ENCODE data around the gene SMDT1.

The SMDT1 gene, protein sequence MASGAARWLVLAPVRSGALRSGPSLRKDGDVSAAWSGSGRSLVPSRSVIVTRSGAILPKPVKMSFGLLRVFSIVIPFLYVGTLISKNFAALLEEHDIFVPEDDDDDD

DNA sequence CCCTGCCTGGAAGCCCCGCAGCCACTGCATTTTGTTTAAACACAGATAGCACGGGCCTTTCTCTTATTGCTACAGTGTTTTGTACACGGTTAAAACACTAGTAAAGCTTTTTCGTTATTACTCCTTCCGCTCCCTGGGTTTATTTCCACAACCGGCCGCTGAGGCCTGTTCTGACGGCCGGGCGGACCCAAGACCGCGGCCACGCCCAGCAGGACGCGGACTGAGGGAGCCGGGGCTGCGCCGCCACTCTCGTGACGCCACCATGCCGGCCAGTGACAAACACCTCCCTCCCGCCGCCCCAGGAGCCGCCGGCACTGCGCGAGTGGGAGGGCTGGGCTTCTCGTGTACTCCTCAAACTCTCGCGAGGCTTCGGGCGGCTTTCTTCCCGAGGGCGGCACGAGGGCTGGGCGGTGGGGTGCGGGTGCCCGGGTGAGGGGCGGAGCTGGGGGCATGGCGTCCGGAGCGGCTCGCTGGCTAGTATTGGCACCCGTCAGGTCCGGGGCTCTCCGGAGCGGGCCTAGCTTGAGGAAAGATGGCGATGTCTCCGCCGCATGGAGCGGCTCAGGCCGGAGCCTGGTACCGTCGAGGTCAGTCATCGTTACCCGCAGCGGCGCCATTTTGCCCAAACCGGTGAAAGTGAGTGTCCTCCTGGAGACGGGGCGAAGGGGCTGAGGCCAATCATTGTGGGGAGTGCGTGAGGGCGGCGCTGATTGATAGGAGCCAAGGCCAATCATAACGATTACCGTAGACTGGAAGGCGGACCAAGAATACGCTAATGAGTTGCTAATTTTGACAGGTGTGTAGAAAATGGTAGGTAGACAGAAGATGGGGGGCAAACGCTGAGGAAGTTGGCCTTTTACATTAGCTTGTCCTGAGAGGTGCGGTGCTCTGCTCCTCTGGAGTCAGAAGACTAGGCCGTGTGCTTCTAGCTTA lies at the start of gene SMDT1:
Gene SMDT1, plus strand, starts transcription at position 382 of the 933 bp plus-strand sequence. Its CDS starts 69 bp downstream, at position 451.
- DNase-seq: peak; percentile 99

DNA sequence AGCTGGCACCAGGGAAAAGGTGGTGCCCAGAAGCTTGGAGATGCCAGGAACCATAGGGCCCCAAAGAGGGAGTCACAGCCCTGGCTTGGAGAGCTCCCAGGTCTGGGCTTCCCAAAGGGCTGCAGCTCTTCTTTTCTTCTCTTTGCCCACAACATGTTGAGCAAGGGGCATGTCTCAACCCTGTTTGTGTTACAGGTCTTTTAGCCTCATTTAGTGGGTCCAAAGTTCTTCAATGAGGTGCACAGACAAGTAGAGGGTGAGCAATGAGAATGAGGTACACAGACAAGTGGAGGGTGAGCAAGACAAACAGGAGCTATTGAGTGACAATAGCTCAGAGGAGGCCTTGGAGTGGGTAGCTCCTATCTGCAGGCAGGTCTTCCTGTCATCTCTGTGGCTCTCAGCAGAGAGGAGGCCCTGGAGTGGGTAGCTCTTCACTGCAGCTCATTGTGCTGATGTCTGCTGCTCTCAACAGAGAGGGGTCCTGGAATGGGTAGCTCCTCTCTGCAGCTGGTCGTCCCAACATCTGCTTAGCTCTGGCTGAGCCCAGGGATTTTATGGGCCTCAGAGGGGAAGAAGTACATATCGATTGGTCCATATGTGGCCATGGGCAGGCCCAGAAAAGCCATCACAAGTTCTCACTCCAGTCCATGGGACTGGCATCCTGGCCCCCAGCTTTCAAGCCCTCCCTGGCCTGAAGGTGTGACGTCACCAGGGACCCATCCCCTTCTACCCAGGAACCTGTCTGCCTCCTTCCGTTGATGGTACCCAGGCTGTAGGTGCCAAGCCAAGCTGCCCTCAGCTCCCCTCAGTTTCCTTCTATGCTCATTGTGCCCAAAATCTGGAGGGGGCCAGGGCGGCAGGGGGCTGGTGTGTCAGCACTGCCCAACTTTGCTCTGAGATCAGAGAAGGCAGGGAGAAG lies 46.0 kb upstream of the SMDT1 start:
- DNase-seq: no peak

DNA sequence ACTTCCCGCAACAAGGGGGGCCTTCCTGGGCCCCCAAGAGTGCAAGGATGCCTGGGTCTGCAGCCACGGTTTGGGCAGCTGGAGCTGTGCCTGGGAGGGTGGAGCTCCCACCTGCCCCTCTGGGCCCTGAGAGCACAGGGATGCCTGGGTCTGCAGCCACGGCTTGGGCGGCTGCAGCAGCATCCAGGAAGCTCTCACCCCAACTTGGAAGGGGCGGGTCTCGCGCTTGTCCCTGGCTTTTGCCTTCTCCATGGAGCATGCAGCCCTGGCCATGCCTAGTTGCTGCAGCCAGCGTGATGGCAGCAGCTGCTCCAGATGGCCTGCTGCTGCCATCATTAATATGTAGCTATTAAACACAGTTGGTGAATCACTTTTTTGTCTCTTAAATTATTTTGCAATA lies 44.2 kb upstream of the SMDT1 start:
- DNase-seq: no peak

DNA sequence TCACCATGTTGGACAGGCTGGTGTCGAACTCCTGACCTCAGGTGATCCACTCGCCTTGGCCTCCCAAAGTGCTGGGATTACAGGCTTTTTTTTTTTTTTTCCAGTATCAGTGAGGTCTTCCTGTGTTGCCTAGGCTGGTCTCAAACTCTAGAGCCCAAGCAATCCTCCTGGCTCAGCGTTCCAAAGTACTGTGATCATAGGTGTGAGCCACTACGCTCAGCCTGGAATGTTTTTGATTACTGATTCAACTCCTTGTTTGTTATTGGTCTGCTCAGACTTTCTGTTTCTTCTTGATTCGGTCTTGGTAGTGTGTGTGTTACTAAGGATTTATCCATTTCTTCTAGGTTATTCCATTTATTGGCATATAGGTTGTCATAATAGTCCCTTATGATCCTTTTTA lies 40.2 kb upstream of the SMDT1 start:
- no peak for DNase-seq

DNA sequence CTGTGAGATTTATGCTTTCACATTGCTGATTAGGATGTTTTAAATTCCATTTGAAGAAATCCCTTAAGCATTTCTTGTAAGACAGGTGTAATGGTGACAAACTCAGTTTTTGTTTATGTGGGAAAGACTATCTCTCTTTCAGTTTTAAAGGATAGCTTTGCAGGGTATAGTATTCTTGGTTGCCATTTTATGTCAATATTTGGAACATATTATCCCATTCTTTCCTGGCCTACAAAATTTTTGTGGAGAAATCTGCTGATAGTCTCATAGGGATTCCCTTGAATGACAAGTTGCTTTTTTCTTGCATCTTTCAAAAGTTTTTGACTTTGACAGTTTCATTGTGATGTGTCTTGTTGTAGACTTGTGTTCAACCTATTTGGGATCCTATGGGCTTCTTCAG lies 37.7 kb upstream of the SMDT1 start:
- DNase-seq: no peak

DNA sequence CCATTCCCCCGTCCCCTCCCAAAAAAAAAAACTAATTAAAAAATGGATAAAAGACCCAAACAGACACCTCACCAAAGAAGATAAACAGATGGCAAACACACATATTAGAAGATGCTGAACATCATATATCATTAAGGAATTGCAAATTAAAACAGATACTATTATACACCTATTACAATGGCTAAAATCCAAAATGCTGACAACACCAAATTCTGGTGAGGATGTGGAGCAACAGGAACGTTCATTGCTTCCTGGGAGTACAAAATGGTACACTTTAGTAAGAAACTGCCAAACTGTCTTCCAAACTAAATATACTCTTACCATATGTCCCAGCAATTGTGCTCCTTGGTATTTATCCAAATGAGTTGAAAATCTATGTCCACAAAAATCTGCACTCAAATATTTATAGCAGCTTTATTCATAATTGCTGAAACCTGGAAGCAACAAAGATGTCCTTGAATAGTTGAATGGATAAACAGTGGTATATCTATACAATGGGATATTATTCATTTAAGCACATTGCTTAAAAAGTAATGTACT lies 28.8 kb upstream of the SMDT1 start:
- no peak for DNase-seq

DNA sequence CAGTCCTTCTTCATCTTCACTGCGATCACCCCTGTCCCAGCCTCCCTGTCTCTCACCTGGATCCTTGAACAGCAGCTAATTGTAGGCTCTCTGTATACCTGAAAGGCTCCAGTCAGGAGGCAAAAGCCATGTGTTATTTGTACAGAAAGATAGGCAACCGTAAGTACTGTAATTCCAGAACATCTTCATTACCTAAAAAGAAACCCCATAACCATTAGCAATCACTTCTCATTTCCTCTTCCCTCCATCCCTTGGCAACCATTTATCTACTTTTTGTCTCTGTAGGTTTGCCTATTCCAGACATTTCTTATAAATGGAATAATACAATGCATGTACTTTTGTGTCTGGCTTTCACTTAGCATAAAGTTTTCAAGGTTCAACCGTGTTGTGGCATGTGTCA lies 26.7 kb upstream of the SMDT1 start:
- no peak for DNase-seq

DNA sequence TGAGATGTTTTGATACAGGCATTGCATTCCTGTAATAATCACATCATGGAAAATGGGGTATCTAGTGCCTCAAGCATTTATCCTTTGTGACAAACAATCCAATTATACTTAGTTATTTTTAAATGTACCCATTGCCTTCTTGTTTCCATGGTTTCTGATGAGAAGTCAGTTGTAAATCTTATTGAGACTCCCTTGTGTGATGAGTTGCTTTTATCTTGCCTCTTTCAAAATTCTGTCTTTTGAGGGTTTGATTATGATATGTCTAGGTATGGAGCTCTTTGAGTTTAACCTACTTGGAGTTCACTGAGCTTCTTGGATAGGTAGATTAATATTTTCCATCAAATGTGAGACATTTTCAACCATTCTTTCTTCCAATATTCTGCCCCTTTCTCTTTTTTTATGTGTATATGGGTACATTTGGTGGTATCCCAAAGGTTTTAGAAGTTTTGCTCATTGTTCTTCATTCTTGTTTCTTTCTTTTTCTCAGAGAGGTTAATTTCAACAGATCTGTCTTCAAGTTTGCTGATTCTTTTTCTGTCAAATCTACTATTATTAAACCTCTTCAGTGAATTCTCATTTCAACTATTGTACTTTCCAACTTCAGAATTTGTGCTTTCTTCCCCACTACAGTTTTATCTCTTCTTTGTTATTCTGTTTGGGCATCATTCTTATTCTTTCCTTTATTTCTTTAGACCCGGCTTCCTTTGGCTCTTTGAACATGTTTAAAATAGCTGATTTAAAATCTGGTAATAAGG lies 22.6 kb upstream of the SMDT1 start:
- no peak for DNase-seq

DNA sequence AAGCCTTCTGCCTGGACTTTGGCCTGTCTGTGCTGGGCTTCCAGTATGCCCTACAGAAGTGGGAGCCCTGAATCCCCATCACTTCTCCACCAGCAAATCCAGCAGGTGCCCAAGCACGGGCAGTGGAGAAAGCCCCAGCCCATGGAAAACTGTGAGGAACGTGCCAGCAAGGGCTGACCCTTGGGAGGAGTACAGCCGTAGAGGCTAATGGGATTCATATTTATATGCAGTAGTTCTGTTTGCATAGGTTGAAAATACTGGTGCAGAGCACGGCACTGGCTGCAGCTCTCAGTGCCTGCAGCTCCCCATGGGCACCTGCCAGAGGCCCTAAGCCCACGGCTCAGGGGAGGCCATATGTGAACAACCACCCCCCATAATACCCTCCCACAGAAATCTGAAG lies 19.0 kb upstream of the SMDT1 start:
- DNase-seq: no peak

DNA sequence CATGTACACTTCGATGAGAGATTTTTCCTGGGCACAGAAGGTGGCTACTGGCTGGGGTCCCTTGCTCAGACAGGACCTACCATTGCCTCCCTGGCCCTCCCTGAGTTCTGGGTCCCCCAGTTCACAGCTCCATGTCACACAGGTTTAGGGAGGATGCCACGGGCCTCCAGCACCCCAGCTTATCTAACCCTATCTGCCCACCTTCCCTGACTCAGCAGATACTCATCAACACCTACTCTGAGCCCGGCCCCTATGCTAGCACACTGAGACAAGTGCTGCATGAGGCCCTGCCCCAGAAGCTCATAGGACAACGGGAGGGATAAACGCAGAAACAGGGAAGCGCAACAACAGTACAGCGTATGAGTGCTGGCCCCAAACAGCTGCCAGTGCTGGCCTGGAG lies 18.5 kb upstream of the SMDT1 start:
- DNase-seq: peak; percentile 42

DNA sequence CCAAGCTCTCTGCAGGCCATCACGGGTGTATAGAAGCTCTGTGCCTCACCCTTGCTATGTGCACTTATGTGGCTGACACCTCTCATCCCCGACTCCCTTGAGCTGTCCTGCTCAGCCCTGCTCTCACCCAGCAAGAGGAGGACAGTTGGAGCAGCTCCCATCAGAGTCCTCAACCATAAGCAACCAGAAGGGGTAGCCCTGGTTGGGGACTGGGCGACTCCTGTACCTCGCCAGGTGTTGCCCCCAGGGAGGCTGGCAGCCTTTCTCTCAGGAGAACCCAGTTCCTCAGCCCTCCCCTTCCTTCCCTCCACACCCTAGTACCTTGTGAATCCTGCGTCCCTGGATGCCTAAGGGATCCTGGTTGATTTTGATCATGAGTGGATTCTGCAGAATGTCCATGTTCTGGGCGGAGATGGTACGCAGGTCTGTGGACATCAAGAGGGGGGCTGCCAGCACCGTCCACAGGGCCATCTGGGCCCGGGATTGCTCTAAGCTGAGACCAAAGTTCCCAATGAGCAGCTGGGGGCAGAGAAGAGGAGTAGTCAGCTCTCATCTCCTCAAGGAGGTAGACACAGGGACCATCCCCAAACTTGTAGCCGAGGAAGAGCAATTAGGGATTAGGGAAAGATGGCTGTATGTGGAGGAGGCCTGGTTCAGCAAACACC lies 16.9 kb upstream of the SMDT1 start:
- no peak for DNase-seq

DNA sequence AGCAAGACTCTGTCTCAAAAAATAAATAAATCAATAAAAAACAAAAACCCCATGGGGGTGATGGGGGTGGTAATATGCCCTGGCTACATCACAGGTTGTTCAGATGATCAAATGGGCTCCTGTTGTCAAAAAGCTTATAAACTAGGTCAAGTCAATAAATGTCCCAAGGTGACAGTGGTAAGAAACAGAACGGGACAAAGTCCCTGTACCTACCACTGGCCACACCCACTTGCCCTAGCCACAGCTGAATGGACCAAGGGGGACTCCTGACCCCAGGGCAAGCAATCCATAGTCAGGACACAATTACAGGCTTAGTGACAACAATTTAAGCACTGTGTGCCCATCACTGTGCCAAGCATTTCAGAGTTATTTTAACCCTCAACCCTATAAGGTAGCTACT lies 14.9 kb upstream of the SMDT1 start:
- no peak for DNase-seq

DNA sequence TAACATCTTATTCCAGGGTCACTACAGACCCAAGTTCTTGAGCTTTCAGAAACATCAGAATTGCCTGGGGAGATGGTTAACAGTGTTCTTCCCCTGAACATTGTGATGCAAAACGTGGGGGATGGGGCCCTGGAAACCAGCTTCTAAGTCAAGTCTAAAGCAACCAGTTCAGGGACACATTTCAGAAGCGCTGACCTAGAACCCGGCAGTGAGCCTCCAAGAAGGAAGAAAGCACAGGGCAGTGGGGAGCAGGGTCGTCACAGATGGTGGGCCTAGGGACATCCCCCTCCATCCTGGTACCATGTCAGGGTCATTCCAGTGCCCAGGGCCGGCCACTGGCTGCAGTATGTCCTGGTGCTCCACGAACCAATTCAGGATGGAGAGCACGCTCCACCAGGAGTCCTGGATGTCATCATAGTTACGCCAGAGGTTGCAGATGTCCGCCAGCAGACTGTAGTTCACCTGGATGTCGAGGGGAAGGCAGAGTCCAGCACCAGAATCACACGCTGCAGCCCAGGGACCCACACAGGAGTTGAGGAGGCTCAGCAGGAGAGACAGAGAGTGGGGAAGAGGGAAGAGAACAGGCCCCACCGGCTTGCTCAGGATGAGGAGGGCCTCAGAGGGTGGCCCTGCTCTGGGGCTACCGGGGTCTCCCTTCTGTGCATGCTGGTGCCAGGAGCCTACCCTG lies 13.9 kb upstream of the SMDT1 start:
- peak; percentile 33 for DNase-seq

DNA sequence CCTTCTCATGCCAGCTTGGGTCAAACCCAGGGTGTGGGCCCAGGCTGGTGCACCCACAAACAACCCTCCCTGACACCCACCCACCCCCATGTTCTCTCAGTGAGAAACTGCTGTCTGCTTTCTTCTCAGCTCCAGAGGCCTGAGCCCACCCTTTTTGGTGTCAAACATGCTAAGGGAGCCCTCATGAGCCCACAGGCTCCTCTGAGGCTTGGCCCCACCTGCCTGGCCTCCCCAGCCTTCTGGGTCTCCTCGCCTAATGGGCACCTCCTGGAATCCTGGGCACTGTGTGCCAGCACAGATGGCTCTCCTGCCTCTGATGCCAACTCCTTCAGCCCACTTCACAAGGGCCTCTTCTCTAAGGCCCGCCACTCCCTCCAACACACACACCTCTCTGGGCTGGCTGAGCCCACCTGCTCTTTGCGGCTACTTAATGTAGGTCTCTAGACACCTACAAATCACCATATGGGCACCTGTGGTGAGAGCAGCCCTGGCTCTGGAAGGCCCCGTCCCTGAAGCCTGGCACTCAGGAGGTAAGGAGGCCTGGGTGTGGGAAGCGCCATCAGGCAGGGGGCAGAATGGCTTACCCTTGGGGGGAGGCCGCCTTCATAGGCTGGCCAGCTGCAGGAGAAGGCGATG lies 13.3 kb upstream of the SMDT1 start:
- peak; percentile 41 for DNase-seq

DNA sequence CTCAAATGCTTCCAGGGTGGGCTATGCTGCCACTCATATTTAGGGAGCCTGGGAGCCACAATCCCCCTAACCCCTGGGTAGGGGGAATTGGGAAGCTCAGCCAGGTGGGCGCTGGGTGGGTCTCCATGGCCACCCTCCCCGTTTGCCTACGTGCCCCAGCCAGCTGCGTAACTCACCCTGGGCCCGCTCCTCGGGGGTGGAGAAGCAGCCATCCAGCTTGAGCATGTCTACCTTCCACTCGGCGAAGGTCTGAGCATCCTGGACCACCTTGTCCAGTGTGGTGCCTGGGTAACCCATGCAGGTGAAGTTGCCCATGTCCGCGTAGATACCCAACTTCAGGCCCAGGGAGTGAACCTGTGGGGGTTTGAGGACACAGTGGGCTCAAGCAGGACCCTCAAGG lies 12.6 kb upstream of the SMDT1 start:
- peak; percentile 43 for DNase-seq

DNA sequence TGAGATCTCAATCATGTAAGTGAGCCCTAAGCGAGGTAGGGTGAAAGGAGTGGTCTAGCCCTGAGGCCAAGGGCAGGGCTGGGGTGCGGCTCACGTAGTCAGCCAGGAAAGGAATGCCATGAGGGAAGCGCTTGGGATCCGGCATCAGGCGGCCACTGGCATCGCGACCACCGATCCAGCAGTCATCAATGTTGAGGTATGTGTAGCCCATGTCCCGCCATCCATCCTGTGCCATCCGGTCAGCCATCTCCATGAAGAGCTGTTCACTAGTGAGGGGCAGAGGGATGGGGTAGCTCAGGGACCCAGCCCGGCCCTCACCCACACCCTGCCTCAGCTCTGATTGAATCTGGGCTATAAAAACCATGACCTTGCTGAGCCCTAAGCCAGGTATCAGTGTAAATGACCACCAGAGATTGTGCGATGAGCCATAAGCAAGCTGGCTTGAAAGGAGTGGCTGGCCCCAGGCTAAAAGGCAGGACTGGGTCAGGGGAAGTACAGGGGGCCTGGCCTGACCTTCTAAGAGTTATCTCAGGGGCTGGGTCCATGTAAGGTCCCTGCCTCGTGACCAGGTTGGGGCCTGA lies 11.7 kb upstream of the SMDT1 start:
- no peak for DNase-seq

DNA sequence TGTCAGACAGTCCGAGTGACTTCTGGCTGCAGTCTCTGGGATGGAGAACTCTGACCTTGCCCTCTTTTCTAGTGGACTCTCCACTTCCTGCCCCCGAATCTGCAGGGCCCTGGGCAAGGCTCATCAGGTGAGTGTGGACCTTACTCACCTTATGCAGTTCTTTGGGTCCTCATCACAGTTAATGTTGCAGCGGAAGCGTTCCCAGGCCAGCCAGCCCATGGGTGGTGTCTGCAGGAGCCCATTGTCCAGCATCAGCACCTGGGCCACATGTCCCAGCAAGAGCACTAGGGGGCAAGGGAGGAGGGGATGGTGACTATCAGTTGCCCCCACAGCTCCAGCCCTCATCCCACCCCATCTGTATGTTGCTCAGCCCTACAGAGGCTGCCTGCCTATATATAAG lies 11.2 kb upstream of the SMDT1 start:
- DNase-seq: peak; percentile 40

DNA sequence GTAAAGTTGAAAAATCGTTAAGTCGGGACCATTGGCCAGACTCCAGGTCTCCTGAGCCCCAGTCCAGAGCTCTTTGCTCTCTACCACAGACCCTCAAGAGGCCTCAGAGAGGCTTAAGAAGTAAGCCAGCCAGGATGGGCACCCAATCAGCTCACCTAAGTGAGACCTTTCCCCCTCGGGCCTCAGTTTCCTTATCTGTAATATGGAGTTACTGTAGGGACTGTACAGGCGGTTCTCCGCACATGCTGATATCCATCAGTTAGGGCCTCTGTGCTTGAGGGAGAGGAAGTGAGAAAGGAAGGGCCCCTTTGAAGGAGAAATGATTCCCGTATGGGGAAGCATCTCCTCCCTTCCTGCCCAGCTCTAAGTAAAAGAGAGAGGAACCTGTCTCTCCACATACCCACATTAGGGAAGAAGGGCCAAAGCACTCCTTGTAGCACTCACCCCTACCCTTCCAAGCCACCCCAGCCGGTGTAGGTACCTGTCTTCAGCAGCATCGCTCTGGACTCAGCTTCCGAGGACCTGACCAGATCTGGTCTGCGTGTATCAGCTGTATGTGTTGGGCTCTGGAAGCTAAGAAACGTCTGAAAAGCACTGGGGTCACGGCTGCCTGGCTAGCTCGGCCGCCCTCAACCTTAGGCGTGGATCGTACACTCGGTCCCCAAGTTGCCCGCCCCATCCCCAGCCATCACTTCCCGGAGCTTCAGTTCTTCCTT lies 9.5 kb upstream of the SMDT1 start:
- no peak for DNase-seq

All from activated CD8-positive, alpha-beta memory T cell treated with anti-CD3 and anti-CD28 coated beads for 24 hours (primary cell).